Stimulated activated CD4-positive, alpha-beta T cell treated with anti-CD3 and anti-CD28 coated beads, Interleukin-1b, Interleukin-23, amount 100 ng/mL, for 48 hours (primary cell): ENCODE data around the gene LIPG.

Experiments used
- DNase-seq: peaks from one replicate; pipeline ENCODE4 v3.0.0-alpha.2; 2020

Gene LIPG

DNA sequence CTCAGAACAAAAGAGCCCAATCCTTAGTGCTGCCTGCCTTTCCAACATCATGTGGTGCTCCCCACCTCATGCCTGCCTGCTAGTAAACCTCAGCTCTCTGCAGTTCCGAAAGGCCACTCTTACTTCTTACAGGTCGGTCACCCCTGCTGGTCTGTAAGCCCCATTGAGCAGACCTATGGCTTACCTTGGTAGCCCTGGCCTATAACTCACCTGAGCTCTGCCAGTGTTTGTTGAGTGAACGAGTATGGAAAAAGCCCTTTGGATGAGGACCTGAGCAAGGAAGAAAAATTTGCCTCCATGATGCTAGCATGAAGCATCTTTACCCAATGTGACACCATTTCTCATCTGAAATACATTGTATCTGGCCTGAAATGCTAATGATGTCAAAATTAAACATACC, 83.3 kb downstream of the LIPG start:
- no peak for DNase-seq

- no peak for DNase-seq
Observed at GRCh38 chr18:49645841-49646351, 84.0 kb downstream of the LIPG start.

DNA sequence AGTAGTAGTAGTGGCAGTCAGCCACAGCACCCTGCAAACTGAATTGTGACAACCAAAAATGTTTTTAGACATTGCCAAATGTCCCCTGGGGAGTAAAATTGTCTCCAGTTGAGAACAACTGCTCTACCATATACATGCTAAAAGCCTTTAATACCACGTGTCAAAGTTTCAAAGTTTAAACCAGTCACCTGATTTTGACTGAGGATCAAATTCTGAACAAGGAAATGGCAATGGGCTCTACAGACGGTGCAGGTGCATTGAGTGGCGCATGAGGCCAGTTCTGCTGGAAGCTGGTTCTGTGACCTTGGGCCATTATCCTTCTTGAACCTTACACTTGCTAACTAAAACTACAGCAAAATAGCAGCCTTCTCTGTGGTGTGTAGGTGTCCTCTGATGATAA, 85.0 kb downstream of the LIPG start:
- DNase-seq = no peak

DNA sequence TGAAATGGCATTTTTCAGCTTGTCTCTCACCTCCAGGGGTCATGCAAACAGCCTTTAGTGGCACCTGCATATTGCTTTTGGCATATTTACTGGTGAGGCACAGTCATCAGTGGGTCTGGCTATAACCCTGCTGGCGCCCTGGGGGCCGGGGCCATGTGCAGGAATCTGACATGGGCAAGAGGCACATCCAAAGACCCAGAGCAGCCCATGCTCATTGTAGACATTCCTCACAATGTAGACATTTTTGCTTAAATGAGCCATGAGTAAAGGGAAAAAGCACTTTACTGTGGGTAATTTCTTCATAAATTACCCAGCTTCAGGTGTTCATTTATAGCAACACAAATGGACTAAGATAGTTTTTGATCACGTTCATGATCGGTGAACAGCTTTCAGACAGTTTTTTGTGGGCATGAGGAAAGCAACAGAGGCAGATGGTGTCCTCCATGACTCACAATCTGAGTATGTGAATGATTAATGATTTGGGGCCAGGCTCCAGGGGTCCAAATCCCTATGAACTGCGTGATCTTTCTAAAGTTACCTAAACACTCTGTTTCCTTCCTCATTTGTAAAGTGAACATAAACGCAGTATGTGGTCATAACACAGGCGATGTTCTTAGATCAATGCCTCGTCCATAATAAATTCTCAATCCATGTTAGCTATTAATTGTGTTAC, 85.8 kb downstream of the LIPG start:
- no peak for DNase-seq

DNA sequence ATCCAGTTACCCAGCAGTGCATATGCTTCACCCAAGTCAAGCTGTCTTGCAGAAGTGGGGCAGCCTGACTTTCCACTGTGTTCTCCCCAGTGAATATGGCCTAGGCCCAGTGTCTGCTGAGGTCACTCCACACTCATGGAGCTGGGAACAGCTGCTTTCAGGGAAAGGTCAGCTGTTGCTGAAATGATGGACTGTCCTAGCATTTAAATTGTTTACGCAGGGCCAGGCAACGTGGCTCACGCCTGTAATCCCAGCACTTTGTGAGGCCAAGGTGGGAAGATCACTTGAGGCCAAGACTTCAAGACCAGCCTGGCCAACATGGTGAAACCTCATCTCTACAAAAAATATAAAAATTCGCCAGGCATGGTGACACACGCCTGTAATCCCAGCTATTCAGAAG, 86.5 kb downstream of the LIPG start:
- DNase-seq = no peak
